Astrocyte (in vitro differentiated cells and primary cell): ENCODE results near the gene ASAP2.

ENCODE experiments used
- EZH2 ChIP-seq: IDR thresholded peaks from 2 replicates; pipeline ENCODE4 v1.6.1; 2012; ENCODE audit warnings: mild to moderate bottlenecking, low read length, inconsistent platforms; ENCODE audit not compliant: insufficient read depth
- TF ChIP-seq, protein P1 (sequence below): IDR thresholded peaks from 2 replicates; pipeline ENCODE4 v1.5.1; 2011; ENCODE audit warnings: low read depth, mild to moderate bottlenecking, inconsistent platforms, low read length, moderate library complexity; ENCODE audit not compliant: insufficient read depth

DNA sequence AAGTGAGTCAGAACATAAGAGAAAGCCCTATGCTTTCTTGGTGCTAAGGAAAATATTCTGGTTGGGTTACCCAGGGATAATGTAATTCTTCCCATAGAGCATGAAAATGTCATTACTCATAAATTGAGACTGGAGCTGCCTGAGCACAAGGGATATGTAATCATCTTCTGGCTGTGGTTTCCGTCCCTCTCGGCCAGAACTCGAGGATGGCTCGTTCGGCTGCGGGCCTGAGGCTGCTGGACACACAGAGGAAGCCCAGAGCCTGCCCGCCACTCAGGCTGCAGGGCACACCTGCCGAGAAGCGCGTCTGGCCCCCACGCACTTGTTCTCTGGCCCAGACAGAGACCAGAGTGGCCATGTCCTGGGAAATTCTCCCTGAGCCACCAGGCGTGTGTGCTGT lies 104.9 kb downstream of the ASAP2 start:
- TF ChIP-seq, protein P1, sequence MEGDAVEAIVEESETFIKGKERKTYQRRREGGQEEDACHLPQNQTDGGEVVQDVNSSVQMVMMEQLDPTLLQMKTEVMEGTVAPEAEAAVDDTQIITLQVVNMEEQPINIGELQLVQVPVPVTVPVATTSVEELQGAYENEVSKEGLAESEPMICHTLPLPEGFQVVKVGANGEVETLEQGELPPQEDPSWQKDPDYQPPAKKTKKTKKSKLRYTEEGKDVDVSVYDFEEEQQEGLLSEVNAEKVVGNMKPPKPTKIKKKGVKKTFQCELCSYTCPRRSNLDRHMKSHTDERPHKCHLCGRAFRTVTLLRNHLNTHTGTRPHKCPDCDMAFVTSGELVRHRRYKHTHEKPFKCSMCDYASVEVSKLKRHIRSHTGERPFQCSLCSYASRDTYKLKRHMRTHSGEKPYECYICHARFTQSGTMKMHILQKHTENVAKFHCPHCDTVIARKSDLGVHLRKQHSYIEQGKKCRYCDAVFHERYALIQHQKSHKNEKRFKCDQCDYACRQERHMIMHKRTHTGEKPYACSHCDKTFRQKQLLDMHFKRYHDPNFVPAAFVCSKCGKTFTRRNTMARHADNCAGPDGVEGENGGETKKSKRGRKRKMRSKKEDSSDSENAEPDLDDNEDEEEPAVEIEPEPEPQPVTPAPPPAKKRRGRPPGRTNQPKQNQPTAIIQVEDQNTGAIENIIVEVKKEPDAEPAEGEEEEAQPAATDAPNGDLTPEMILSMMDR, result no peak
- no peak for TF ChIP-seq EZH2
